Loucy (cell line): Measurements from ENCODE around the gene ACP4.

ENCODE experiments used
- EZH2phosphoT487 ChIP-seq: fragments of 200-600 bp; IDR thresholded peaks from 2 replicates; pipeline ENCODE4 v1.6.1; 2018; ENCODE audit warnings: antibody characterized with exemption, mild to moderate bottlenecking, moderate library complexity, borderline replicate concordance
- TF ChIP-seq, protein P1 (sequence below): fragments of 200-600 bp; sonication (generic); conservative IDR thresholded peaks from 2 replicates; pipeline ENCODE4 v1.5.1; 2014; ENCODE audit warnings: mild to moderate bottlenecking, antibody characterized with exemption, low read length

- TF ChIP-seq, protein P1, sequence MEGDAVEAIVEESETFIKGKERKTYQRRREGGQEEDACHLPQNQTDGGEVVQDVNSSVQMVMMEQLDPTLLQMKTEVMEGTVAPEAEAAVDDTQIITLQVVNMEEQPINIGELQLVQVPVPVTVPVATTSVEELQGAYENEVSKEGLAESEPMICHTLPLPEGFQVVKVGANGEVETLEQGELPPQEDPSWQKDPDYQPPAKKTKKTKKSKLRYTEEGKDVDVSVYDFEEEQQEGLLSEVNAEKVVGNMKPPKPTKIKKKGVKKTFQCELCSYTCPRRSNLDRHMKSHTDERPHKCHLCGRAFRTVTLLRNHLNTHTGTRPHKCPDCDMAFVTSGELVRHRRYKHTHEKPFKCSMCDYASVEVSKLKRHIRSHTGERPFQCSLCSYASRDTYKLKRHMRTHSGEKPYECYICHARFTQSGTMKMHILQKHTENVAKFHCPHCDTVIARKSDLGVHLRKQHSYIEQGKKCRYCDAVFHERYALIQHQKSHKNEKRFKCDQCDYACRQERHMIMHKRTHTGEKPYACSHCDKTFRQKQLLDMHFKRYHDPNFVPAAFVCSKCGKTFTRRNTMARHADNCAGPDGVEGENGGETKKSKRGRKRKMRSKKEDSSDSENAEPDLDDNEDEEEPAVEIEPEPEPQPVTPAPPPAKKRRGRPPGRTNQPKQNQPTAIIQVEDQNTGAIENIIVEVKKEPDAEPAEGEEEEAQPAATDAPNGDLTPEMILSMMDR: no peak
- TF ChIP-seq EZH2phosphoT487: no peak
Observed at GRCh38 chr19:50843701-50844221, 53.5 kb downstream of the ACP4 start.
